PC-9 (cell line): ENCODE data around the gene CCDC107. TPM values are rescaled to one million over a fixed set of nuclear protein-coding genes. Genes with fewer than 3 reads are reported as not detected.
A peak's percentile ranks its signal among the peaks of the same experiment; 100 is the strongest.

Experiments used
- BruUV-seq: library from RNA; stranded (reverse); fragments of 400-500 nt; replicated peaks from 2 replicates; lab custom pipeline; 2021; lab: Mats Ljungman, UMichigan
- CTCF ChIA-PET: fragments of 300-600 bp; sonication (Branson Sonifier 250); formaldehyde crosslinking; loops from one replicate; lab custom pipeline; 2022; ENCODE audit warnings: antibody characterized with exemption; lab: Charles Lee
- POLR2A ChIA-PET: fragments of 300-600 bp; sonication (Branson Sonifier 250); formaldehyde crosslinking; loops from one replicate; lab custom pipeline; 2022; ENCODE audit warnings: antibody characterized with exemption; ENCODE audit not compliant: unreplicated experiment; lab: Charles Lee
- DNase-seq, 2 experiments: peaks; one replicate each; pipeline versions ENCODE4 v3.0.0 to v3.0.0-alpha.2; 2015 to 2022; ENCODE audit warnings: mixed read lengths in 1 of 2
- H2AFZ ChIP-seq: fragments of 200-600 bp; sonication (generic); 2 replicates; pipeline ENCODE4 v1.8.1; 2017; ENCODE audit warnings: antibody characterized with exemption
- H3F3A ChIP-seq: fragments of 200-600 bp; sonication (generic); 2 replicates; pipeline ENCODE4 v1.8.1; 2017; ENCODE audit warnings: antibody characterized with exemption, mild to moderate bottlenecking, low read depth; ENCODE audit not compliant: insufficient read depth
- H3K27ac ChIP-seq: fragments of 200-600 bp; sonication (generic); 2 replicates; pipeline ENCODE4 v1.6.1; 2016; ENCODE audit warnings: mixed run types
- H3K27me3 ChIP-seq: fragments of 200-600 bp; sonication (generic); 2 replicates; pipeline ENCODE4 v1.6.1; 2016; ENCODE audit warnings: low read depth, mixed run types; ENCODE audit not compliant: insufficient read depth
- H3K36me3 ChIP-seq: fragments of 200-600 bp; sonication (generic); 2 replicates; pipeline ENCODE4 v1.6.1; 2016; ENCODE audit warnings: low read depth, mixed run types
- H3K4me1 ChIP-seq: fragments of 200-600 bp; sonication (generic); replicated peaks from 2 replicates; pipeline ENCODE4 v1.6.1; 2016; ENCODE audit warnings: mixed run types; ENCODE audit not compliant: insufficient read depth
- H3K4me2 ChIP-seq: fragments of 200-600 bp; sonication (generic); 2 replicates; pipeline ENCODE4 v1.6.1; 2017; ENCODE audit warnings: mixed run types
- H3K4me3 ChIP-seq: fragments of 200-600 bp; sonication (generic); 2 replicates; pipeline ENCODE4 v1.6.1; 2016; ENCODE audit warnings: mixed run types
- H3K79me2 ChIP-seq: fragments of 200-600 bp; sonication (generic); 2 replicates; pipeline ENCODE4 v1.6.1; 2017; ENCODE audit warnings: low read depth, mixed run types
- H3K9me2 ChIP-seq: fragments of 200-600 bp; sonication (generic); 2 replicates; pipeline ENCODE4 v1.8.1; 2017; ENCODE audit warnings: mild to moderate bottlenecking; ENCODE audit not compliant: insufficient read depth
- H3K9me3 ChIP-seq: fragments of 200-600 bp; sonication (generic); 2 replicates; pipeline ENCODE4 v1.8.1; 2016; ENCODE audit warnings: low read depth; ENCODE audit not compliant: insufficient read depth
- H4K20me1 ChIP-seq: fragments of 200-600 bp; sonication (generic); 2 replicates; pipeline ENCODE4 v1.8.1; 2017; ENCODE audit not compliant: insufficient read depth
- EZH2 ChIP-seq: fragments of 200-600 bp; sonication (generic); IDR thresholded peaks from 2 replicates; pipeline ENCODE4 v1.8.0; 2017; ENCODE audit warnings: antibody characterized with exemption, low read depth
- intact Hi-C: fragments of 100-400 bp; cut with micrococcal nuclease; formaldehyde crosslinking; loops from one replicate; pipeline ENCODE4 v1.10.0; 2022; ENCODE audit not compliant: unreplicated experiment
- total RNA-seq: library from RNA; stranded (reverse); gene quantifications from 2 replicates; pipeline ENCODE4 v1.2.3, GENCODE V29; 2021
- TF ChIP-seq, protein P1 (sequence below): fragments of 200-600 bp; sonication (generic); conservative IDR thresholded peaks from 2 replicates; pipeline ENCODE4 v1.6.1; 2017; ENCODE audit warnings: mixed run types, antibody characterized with exemption, mild to moderate bottlenecking, moderate library complexity

CCDC107 gene
- total RNA-seq, 1 experiment from 2014 or later = 6.9 TPM

DNA sequence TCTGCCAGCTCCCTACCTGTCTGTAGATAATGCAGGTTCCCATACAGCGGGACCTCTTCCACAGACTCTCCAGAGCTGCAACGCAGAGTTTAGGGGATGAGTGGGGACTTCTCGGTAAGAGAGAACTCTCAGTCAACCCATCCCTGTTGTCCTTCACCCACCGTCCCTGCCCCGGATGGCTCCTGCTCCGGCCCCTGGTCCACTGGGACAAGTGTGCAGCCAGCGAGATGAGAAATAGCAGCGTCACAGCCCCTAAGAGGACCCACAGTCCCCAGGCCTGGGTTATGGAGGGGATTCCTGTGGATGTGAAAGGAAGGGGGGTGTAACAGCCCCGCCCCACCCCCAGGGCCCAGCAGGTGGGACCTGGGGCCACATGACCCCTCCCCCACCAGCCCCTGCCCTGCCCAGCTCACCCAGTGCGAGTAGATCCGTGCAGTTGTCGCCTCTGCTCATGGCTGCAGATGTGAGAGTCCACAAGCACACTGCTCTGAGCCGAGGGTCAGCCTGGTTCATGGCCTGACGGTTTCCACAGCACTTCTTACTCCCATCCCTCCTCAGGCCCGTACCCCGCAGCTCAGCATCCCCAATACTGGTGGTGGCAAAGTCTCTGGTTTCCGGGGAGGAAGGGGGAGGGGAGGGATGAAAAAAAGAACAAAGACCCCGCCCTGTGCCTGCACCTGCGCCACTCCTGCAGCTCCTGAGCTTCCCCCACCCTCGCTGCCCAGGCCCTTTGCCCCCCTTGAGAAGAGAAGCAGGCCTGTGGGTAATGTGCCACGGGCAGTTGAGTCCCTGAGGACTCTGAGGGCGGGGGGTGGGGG is 7.5 kb upstream of the CCDC107 start, which contains the start of gene SIT1:
Gene SIT1, minus strand, starts transcription at position 591 of the 818 bp plus-strand sequence. Its CDS starts 78 bp downstream, at position 513.
- Histone ChIP-seq H3K9me2 (no peaks in the 10 kb centered on the region), H3K4me2 (0 out of 2 replicates have a peak within 1 kb of the TSS, but pooled peaks have one; percentile 43), H3K27ac (peak within 1 kb of the TSS; percentile 39; the same call in 1 of the 2 replicates), H3K4me1 (peaks cover 21% of the 10 kb centered on the region), H3K4me3 (no peak within 1 kb of the TSS), H3K79me2 (no peaks in the 10 kb centered on the region), H3K9me3 (no peaks in the 10 kb centered on the region), H3K36me3 (no peaks in the 10 kb centered on the region), H3K27me3 (no peaks in the 10 kb centered on the region), H4K20me1 (no peaks in the 10 kb centered on the region), H2AFZ (no peak within 1 kb of the TSS), H3F3A (peaks cover 13% of the 10 kb centered on the region; the same call in 1 of the 2 replicates)
- no peak for TF ChIP-seq EZH2
- DNase-seq = no peak
- ChIA-PET POLR2A (no interaction called here), CTCF (no interaction called here)
- intact Hi-C loops = no loop called here
- BruUV-seq = no TSS peak

DNA sequence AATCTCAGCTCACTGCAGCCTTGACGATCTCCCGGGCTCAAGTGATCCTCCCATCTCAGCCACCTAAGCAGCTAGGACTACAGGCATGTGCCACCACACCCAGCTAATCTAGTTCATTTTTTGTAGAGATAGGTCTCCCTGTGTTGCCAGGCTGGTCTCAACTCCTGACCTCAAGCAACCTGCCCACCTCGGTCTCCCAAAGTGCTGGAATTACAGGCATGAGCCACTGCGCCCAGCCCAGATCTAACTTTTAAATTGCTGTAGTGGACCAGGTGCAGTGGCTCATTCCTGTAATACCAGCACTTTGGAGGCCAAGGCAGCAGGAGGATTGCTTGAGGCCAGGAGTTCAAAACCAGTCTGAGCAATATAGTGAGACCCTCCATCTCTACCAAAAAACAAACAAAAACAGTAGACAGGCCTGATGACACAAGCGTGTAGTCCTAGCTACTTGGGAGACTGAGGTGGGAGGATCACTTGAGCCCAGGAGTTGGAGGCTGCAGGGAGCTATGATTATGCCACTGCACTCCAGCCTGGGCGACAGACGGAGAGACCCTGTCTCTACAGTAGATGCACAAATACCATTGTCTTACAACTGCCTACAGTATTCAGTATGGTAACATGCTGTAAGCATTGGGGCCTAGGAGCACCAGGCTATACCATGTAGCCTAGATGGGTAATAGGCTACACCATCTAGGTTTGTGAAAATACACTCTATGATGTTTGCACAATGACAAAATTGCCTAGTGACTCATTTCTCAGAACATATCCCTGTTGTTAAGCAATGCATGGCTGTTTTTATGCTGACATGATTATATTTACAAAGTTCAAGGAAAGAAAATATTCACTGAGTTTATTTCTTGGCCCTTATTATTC is 5.9 kb upstream of the CCDC107 start:
- CTCF ChIA-PET = no interaction called here
- no peak overlapping the region for H3K4me3 ChIP-seq
- no peak overlapping the region for H2AFZ ChIP-seq
- H3K79me2 ChIP-seq = no peaks in the 10 kb centered on the region
- peaks cover 23% of the 10 kb centered on the region for H3K4me1 ChIP-seq
- peak; percentile 60 to 74 for DNase-seq
- H3K36me3 ChIP-seq = no peaks in the 10 kb centered on the region
- H3K4me2 ChIP-seq = peak overlapping the region; percentile 43
- H4K20me1 ChIP-seq = no peaks in the 10 kb centered on the region
- intact Hi-C loops = no loop called here
- no peaks in the 10 kb centered on the region for H3K9me2 ChIP-seq
- no peaks in the 10 kb centered on the region for H3K27me3 ChIP-seq
- TF ChIP-seq, protein P1, sequence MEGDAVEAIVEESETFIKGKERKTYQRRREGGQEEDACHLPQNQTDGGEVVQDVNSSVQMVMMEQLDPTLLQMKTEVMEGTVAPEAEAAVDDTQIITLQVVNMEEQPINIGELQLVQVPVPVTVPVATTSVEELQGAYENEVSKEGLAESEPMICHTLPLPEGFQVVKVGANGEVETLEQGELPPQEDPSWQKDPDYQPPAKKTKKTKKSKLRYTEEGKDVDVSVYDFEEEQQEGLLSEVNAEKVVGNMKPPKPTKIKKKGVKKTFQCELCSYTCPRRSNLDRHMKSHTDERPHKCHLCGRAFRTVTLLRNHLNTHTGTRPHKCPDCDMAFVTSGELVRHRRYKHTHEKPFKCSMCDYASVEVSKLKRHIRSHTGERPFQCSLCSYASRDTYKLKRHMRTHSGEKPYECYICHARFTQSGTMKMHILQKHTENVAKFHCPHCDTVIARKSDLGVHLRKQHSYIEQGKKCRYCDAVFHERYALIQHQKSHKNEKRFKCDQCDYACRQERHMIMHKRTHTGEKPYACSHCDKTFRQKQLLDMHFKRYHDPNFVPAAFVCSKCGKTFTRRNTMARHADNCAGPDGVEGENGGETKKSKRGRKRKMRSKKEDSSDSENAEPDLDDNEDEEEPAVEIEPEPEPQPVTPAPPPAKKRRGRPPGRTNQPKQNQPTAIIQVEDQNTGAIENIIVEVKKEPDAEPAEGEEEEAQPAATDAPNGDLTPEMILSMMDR = no peak
- no peak for TF ChIP-seq EZH2
- no peaks in the 10 kb centered on the region for H3K9me3 ChIP-seq
- peaks cover 16% of the 10 kb centered on the region; the same call in 1 of the 2 replicates for H3F3A ChIP-seq
- H3K27ac ChIP-seq = peak overlapping the region; percentile 39
- POLR2A ChIA-PET = interaction anchor here (0.5 to 0.7 kb wide), 6 partner anchors 9 to 261 kb away, joined by 3 read pairs; partner anchors contain the start of gene CREB3
- no TSS peak for BruUV-seq

DNA sequence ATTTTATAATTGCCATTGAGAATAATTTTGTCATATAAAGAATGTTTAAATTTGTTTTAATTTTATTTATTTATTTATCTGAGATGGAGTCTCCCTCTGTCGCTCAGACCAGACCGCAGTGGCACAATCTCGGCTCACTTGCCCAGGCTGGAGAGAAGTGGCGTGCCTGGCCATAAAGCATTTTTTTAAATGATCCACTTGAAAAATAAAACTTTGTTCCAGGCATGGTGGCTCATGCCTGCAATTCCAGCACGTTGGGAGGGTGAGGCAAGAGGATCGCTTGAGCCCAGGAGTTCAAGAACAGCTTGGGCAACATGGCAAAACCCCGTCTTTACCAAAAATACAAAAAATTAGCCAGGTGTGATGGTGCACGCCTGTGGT is 5.3 kb upstream of the CCDC107 start:
- CTCF ChIA-PET = no interaction called here
- Histone ChIP-seq H3K79me2 (no peaks in the 10 kb centered on the region), H3F3A (peaks cover 16% of the 10 kb centered on the region; the same call in 1 of the 2 replicates), H3K4me3 (no peak overlapping the region), H3K9me2 (no peaks in the 10 kb centered on the region), H3K27ac (peak overlapping the region; percentile 39; the same call in 1 of the 2 replicates), H3K36me3 (no peaks in the 10 kb centered on the region), H4K20me1 (no peaks in the 10 kb centered on the region), H3K27me3 (no peaks in the 10 kb centered on the region), H3K4me1 (peaks cover 26% of the 10 kb centered on the region), H2AFZ (no peak overlapping the region), H3K9me3 (no peaks in the 10 kb centered on the region), H3K4me2 (no peak overlapping the region)
- TF ChIP-seq, protein P1 = no peak
- TF ChIP-seq EZH2 = no peak
- POLR2A ChIA-PET = no interaction called here
- DNase-seq = no peak
- BruUV-seq = no TSS peak
- intact Hi-C loops = no loop called here
